Activated naive CD4-positive, alpha-beta T cell treated with Interleukin-2 at 50 U/mL for 16 hours (primary cell): ENCODE measurements around the gene ROBO2.

Experiments
- DNase-seq: peaks from one replicate; pipeline ENCODE4 v3.0.0-alpha.2; 2020

Gene ROBO2

DNA sequence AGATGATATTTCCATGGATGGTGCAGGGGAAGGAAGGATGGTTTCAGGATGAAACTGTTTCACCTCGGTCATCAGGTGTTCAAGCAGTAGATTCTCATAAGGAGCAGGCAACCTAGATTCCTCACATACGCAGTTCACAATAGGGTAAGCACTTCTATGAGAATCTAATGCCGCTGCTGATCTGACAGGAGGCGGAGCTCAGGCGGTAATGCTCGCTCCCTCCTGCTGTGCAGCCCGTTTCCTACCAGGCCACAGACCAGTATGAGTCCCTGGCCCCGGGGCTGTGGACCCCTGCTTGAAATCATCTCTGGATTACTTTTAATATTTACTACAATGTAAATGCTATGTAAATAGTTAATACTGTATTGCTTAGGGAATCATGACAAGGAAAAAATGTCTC lies 241.8 kb downstream of the ROBO2 start:
- no peak for DNase-seq

DNA sequence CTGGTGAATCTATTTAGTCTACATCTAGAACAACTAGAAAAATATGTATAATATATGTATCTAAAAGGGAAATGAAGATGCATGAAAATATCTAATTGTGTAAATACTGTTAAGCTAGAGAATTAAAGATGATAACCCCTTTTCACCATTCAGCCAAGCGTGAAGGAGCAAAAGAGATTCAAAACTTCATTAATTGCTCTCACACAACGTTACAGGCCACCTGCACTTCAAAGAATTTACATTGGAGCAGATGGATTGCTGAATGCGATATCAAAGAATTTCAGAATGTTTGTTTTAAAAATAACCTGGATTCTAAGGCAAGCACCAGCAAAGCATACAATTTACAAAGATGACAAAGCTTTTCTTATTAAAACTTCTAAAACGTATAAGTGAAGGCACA lies 243.2 kb downstream of the ROBO2 start:
- no peak for DNase-seq

DNA sequence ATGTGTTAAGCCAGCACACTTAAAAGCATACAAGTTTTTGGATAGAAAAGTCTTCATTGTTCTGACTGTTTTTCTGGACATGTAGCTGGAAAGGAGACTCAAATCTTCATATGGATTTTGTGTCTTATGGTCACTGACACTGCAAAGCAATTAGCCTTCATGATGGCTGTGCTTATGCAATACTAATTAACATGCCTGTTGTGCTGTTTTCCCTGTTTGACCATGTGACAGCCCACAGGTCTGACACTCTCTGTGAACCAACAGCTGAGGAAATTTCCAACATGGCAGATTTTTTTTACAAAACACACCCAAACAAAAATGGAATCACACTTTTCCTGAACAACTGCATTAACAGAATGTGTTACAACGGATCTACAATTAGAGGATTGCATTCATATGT lies 248.4 kb downstream of the ROBO2 start:
- DNase-seq = no peak

GRCh38 chr3:77296527-77296926 lies 256.6 kb downstream of the ROBO2 start:
- DNase-seq = no peak

GRCh38 chr3:77298417-77298816 lies 258.5 kb downstream of the ROBO2 start:
- no peak for DNase-seq

DNA sequence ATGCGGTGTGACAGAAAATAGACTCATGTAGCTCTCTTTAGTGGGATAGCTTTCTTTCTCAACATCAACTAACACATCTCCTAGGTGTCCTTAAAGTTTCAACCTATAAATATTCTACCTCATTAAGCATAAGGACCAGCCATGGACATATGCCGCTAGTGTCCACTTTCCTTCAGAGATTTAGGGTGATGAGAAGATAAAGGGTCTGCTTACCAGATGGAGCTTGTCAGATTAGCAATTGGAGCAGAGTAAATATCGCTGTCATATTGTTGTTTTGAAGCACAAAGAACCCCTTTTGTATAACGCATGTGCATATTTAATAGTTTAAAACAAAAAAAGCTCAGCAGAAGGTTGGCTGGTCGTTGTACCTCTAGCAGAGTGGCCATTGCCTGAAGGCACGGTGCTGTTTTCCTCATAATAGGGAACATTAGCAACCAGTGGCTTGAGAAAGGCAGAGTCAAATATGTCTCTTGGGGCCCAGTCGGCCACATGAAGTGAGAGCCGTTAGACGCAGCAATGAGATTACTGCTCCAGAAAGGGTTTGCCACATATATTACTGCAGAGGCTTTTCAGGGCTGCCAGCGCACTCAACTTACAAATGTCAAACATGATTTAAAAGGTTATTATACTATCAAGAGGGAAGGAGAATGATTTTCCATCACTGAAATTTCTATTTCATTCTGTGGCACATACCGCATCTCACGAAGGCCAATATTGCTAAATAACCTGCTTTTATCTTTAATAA lies 264.2 kb downstream of the ROBO2 start:
- DNase-seq = no peak

- DNase-seq = no peak
Measured at GRCh38 chr3:77304700-77305021, 264.8 kb downstream of the ROBO2 start.

GRCh38 chr3:77309460-77309859 lies 269.6 kb downstream of the ROBO2 start:
- no peak for DNase-seq

DNA sequence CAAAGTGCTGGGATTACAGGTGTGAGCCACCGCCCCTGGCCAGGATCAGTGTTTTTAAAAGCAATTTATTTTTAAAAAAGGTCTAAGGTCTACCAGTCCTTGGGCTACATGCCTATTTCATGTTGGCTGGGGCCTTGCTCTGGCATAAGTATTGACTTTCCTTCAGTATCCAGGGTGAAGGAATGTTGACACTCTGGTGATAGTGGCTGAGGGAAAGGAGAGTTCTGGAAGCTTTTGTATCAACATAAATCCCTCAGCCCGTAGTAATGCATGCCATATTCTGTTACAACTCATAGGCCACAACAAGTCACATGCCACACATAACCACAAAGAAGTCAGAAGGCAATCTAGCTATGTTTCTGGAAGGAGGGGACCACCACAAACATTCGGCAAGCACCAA lies 273.9 kb downstream of the ROBO2 start:
- DNase-seq = no peak

GRCh38 chr3:77319711-77320110 lies 279.8 kb downstream of the ROBO2 start:
- DNase-seq = no peak

DNA sequence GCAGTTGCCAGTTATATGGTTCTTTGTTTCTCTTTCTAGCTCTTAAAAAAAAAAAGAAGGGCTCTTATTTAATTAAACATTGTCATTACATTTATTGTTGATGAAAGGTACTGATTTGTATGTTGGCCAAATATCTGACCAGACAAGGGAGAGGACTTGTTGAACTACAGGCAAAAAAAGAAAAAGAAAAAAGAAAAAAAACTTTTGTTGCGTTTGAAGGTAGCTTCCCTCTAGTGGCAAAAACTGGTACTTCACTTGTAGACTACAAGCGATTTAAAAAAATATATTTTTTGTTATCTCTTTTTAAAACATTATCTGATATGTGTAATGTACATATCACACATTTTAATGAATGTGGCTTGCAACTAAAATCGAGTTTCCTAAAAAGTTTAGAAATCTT lies 280.6 kb downstream of the ROBO2 start:
- DNase-seq = no peak

DNA sequence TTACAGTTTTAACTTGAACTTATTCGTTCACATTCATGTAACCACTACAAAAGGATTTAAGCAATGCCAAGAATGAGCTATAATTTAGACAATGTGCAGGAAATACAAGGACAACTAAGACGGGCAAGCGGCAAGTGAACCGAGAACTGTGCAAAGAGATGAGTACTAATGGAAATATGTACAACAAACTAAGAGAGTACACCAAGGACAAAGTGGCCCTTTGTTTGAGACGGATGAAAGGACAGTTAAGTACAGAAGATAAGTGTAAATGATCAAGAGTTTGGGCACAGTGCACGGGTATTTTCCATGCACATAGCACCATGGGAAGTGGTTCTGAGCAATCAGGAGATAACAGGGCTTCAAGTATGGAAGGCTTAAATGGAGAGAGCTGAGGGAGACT lies 281.7 kb downstream of the ROBO2 start:
- DNase-seq = no peak

- DNase-seq = no peak
Measured at GRCh38 chr3:77323626-77324025, 283.7 kb downstream of the ROBO2 start.

DNA sequence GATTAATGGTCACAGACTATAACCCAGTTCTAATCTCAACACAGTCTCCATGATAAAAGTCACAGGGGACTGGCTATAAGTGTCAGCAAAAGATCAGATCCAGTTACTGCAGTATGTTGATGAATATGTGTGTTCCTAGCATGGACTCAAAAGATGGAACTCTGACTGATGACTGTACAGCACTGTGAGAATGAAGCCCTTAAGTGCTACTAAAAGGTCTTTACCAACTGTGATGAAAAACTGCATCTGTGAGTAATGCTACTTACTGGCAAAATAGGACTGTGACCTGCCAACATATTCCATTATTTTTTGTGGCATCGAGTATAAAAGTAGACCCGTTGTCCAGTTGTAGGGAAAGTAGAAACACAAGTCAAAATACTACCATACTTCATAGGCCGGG lies 284.2 kb downstream of the ROBO2 start:
- no peak for DNase-seq

GRCh38 chr3:77325280-77325679 lies 285.4 kb downstream of the ROBO2 start:
- no peak for DNase-seq

DNA sequence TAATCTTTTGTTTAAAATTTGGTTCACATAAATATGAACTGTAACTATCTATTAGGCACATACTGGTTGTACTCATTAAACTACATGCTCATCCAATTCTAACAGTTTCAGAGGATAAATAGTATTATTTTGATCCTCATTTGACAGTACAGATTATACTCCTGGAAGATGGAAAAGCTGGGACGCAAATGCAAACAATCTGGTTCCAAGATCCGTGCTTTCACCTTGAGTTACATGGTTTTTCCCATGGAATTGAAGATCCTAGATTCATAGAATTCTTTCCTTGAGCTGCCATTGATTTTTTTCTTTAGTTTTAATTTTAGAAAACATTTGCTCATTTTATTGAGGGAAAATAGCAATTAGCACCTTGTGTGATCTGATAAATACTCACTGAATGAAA lies 285.8 kb downstream of the ROBO2 start:
- no peak for DNase-seq

- no peak for DNase-seq
Measured at GRCh38 chr3:77326586-77326985, 286.7 kb downstream of the ROBO2 start.

GRCh38 chr3:77328690-77329089 lies 288.8 kb downstream of the ROBO2 start:
- no peak for DNase-seq

DNA sequence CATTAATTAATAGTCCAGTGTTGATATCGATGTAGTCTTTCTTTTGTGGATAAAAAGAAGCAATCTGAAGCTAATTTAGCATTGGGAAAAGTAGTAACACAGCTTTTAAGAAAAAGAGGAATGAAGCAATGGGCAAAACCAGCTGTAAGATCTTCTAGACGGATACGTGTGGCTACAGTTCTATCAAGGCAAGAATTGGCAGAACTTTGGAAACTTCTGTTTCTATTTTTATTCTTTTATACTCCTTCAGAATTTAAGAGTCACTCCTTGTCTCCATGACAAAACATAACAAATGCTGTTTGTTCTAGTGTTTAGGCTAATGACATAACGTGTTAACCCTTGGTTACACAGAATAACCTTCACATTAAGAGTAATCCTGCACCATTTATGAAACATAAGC lies 289.2 kb downstream of the ROBO2 start:
- DNase-seq = no peak

DNA sequence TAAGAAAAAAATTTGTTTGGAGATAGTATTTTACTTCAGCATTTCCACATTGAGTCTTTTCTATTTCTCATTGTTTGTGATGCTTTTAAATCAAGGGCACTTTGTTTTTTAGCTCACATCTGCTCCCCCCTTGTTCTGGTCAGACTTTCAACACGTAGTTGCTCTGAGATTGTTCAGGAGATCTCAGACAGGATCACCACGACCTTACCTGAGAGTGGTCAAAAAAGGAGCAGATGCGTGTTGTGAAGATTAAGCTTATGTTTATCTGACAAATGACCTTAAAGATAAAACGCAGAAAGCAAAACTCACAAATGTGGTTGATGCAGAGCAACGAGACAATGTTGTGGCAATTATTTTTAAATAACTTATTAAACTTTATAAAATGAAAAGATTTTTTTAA lies 298.3 kb downstream of the ROBO2 start:
- DNase-seq = no peak

DNA sequence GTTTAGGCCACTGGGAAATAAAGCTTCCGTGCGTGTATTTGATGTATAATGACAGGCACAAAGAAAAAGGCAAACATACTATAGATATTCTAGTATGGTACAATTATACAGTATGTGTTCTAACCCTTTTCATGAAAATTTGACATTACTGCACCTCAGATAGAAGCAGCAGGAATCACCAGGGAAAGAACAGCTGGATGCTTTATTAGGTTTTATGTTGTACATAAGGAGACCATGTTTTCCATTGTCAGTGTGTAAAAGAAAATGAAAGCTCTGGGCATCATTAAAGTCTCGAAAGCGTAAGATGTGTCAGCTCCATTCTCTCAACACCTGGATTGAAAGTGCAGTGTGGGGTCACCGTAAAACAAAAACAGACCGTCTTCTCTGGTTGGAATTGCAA lies 302.1 kb downstream of the ROBO2 start:
- DNase-seq = no peak

- no peak for DNase-seq
Measured at GRCh38 chr3:77342688-77343087, 302.8 kb downstream of the ROBO2 start.

- no peak for DNase-seq
Measured at GRCh38 chr3:77345009-77345408, 305.1 kb downstream of the ROBO2 start.

DNA sequence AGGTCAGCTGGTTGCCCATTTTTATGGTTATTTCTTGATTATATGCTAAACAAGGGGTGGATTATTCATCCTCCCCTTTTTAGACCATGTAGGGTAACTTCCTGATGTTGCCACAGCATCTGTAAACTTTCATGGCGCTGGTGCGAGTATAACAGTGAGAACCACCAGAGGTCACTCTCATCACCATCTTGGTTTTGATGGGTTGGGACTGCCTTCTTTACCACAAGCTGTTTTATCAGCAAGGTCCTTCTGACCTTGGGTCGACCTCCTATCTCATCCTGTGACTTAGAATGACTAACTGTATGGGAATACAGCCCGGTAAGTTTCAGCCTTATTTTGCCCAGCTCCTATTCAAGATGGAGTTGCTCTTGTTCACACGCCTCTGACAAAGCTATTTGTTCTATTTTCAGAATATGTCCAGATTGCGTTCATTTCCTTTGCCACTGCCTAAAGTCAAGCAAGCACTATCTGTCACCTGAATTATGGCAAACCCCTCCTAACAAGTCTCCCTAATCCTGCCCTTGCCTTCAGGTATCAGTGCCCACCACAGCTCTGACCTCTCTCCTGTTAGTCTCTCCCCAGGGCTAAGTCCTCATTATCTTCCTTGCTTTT lies 308.5 kb downstream of the ROBO2 start:
- DNase-seq = no peak

DNA sequence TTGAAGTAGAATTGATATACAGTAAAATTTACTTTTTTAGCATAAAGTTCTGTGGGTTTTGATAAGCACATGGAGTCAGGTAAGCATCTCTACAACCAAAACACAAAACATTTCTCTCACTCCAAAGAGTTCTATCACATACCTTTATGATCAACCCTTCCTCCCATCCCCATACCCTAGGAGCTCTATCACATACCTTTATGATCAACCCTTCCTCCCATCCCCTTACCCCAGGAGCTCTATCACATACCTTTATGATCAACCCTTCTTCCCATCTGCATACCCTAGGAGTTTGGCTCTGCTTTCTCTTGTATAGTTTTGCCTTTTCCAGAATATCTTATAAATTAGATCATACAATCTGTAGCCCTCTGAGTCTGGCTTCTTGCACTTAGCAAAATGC lies 315.1 kb downstream of the ROBO2 start:
- no peak for DNase-seq
